GM23338 (cell line): ENCODE results near the gene DOCK4. TPM values are rescaled to one million over a fixed set of nuclear protein-coding genes. Genes with fewer than 3 reads are reported as not detected.

Source experiments
- ATAC-seq: fragments of 200-7000 bp; cut with Tn5 transposase; 3 replicates; pipeline ENCODE4 v1.9.1; 2020
- DNase-seq: peaks from one replicate; pipeline ENCODE4 v3.0.0-alpha.2; 2015; ENCODE audit warnings: low spot score
- H2AFZ ChIP-seq: fragments of 200-600 bp; sonication (generic); 2 replicates; pipeline ENCODE4 v1.8.0; 2016; ENCODE audit warnings: antibody characterized with exemption, mild to moderate bottlenecking, moderate library complexity
- H3F3A ChIP-seq: fragments of 200-600 bp; sonication (generic); replicated peaks from 2 replicates; pipeline ENCODE4 v1.8.0; 2017; ENCODE audit warnings: antibody characterized with exemption, mixed run types, low read depth
- H3K27ac ChIP-seq: fragments of 200-600 bp; sonication (generic); 2 replicates; pipeline ENCODE4 v1.6.1; 2016; ENCODE audit warnings: low read depth
- H3K27me3 ChIP-seq: fragments of 200-600 bp; sonication (generic); 2 replicates; pipeline ENCODE4 v1.8.0; 2016; ENCODE audit warnings: mild to moderate bottlenecking, mixed run types, moderate library complexity; ENCODE audit not compliant: insufficient read depth
- H3K36me3 ChIP-seq: fragments of 200-600 bp; sonication (generic); 2 replicates; pipeline ENCODE4 v1.8.0; 2016; ENCODE audit warnings: mild to moderate bottlenecking; ENCODE audit not compliant: insufficient read depth
- H3K4me1 ChIP-seq: fragments of 200-600 bp; sonication (generic); 2 replicates; pipeline ENCODE4 v1.8.0; 2016; ENCODE audit warnings: mild to moderate bottlenecking, moderate library complexity; ENCODE audit not compliant: insufficient read depth
- H3K4me2 ChIP-seq: fragments of 200-600 bp; sonication (generic); 2 replicates; pipeline ENCODE4 v1.7.1; 2017; ENCODE audit warnings: mixed run types
- H3K4me3 ChIP-seq: fragments of 200-600 bp; sonication (generic); 2 replicates; pipeline ENCODE4 v1.6.1; 2016; ENCODE audit warnings: mixed run types
- H3K79me2 ChIP-seq: fragments of 200-600 bp; sonication (generic); replicated peaks from 2 replicates; pipeline ENCODE4 v1.8.0; 2017; ENCODE audit warnings: mild to moderate bottlenecking; ENCODE audit not compliant: insufficient read depth
- H3K9me2 ChIP-seq: fragments of 200-600 bp; sonication (generic); 2 replicates; pipeline ENCODE4 v1.8.0; 2017; ENCODE audit not compliant: insufficient read depth
- H4K20me1 ChIP-seq: fragments of 200-600 bp; sonication (generic); replicated peaks from 2 replicates; pipeline ENCODE4 v1.8.0; 2017; ENCODE audit warnings: mild to moderate bottlenecking; ENCODE audit not compliant: insufficient read depth
- H3K27ac Mint-ChIP-seq: 2 replicates; pipeline ENCODE4 v1.8.0; 2020; ENCODE audit warnings: inconsistent platforms, mild to moderate bottlenecking, moderate library complexity, mixed read lengths
- H3K27me3 Mint-ChIP-seq: 3 replicates; pipeline ENCODE4 v1.8.0; 2022; ENCODE audit warnings: low read depth, mild to moderate bottlenecking, moderate library complexity, mixed read lengths, inconsistent platforms; ENCODE audit not compliant: insufficient read depth, poor library complexity
- H3K36me3 Mint-ChIP-seq: 3 replicates; pipeline ENCODE4 v1.8.0; 2021; ENCODE audit warnings: low read depth, mild to moderate bottlenecking, inconsistent platforms, moderate library complexity, mixed read lengths
- H3K4me1 Mint-ChIP-seq: 3 replicates; pipeline ENCODE4 v1.8.0; 2020; ENCODE audit warnings: mild to moderate bottlenecking, inconsistent platforms, mixed read lengths
- H3K4me3 Mint-ChIP-seq: 3 replicates; pipeline ENCODE4 v1.8.0; 2021; ENCODE audit warnings: moderate library complexity, mild to moderate bottlenecking, inconsistent platforms, mixed read lengths
- H3K9me3 Mint-ChIP-seq: 3 replicates; pipeline ENCODE4 v1.8.0; 2020; ENCODE audit warnings: moderate library complexity, mild to moderate bottlenecking, inconsistent platforms, mixed read lengths
- CREB1 ChIP-seq: fragments of 250-450 bp; sonication (Bioruptor Pico); IDR thresholded peaks from 2 replicates; pipeline ENCODE4 v1.5.0; 2020; ENCODE audit warnings: low read depth, mild to moderate bottlenecking, moderate library complexity
- CTCF ChIP-seq, 2 experiments: fragments of 200-600 bp in 1 of 2; sonication (generic) in 1 of 2; conservative IDR thresholded peaks; 2 replicates each; pipeline versions ENCODE4 v1.5.1 to v1.6.1; 2016 to 2017; ENCODE audit warnings: antibody characterized with exemption in 2 of 2, low read depth in 2 of 2, mild to moderate bottlenecking in 2 of 2, moderate library complexity in 1 of 2
- EZH2 ChIP-seq: fragments of 200-600 bp; sonication (generic); IDR thresholded peaks from one replicate; pipeline ENCODE4 v1.8.0; 2017; ENCODE audit warnings: antibody characterized with exemption, mild to moderate bottlenecking, low read depth; ENCODE audit not compliant: unreplicated experiment
- EZH2phosphoT487 ChIP-seq: fragments of 200-600 bp; sonication (generic); IDR thresholded peaks from one replicate; pipeline ENCODE4 v1.8.1; 2018; ENCODE audit warnings: antibody characterized with exemption; ENCODE audit not compliant: unreplicated experiment
- JUNB ChIP-seq: IDR thresholded peaks from one replicate; pipeline ENCODE4 v1.6.1; 2016; ENCODE audit warnings: antibody characterized with exemption; ENCODE audit not compliant: unreplicated experiment
- NANOG ChIP-seq: IDR thresholded peaks from 2 replicates; pipeline ENCODE4 v1.6.1; 2016; ENCODE audit warnings: antibody characterized with exemption, borderline replicate concordance
- POLR2AphosphoS5 ChIP-seq: IDR thresholded peaks from 2 replicates; pipeline ENCODE4 v1.6.1; 2016; ENCODE audit warnings: antibody characterized with exemption, low read depth
- REST ChIP-seq: IDR thresholded peaks from one replicate; pipeline ENCODE4 v1.6.1; 2018; ENCODE audit warnings: antibody characterized with exemption; ENCODE audit not compliant: unreplicated experiment
- STAT1 ChIP-seq: IDR thresholded peaks from one replicate; pipeline ENCODE4 v1.6.1; 2016; ENCODE audit warnings: antibody characterized with exemption; ENCODE audit not compliant: unreplicated experiment
- polyA plus RNA-seq: library from polyadenylated mRNA; unstranded; fragments of >200 nt; fragmentation: Nextera tagmentation; extraction: Ambion mirVana; gene quantifications from 2 replicates; pipeline ENCODE4 v1.2.1, GENCODE V29; 2016
- total RNA-seq: library from RNA; depleted of rRNA; stranded (reverse); fragments of >200 nt; shearing (Covaris generic); gene quantifications from 2 replicates; pipeline ENCODE4 v1.2.3, GENCODE V29; 2014
- TF ChIP-seq, protein P1 (sequence below): fragments of 250-450 bp; sonication (Bioruptor Pico); IDR thresholded peaks from 2 replicates; pipeline ENCODE4 v1.5.0; 2020; ENCODE audit warnings: mild to moderate bottlenecking, moderate library complexity

The DOCK4 gene
- total and polyA plus RNA-seq, 2 experiments from 2014 or later, result 6.3 to 33.8 TPM

GRCh38 chr7:111840528-111840927 lies 365.7 kb downstream of the DOCK4 start:
- Histone ChIP-seq H2AFZ (no peak overlapping the region), H3K36me3 (peaks cover 6% of the 10 kb centered on the region; the same call in 1 of the 2 replicates), H3K27me3 (no peaks in the 10 kb centered on the region), H3K79me2 (no peaks in the 10 kb centered on the region), H3K4me2 (no peak overlapping the region), H3K27ac (no peak overlapping the region), H3K9me2 (no peaks in the 10 kb centered on the region), H3K4me3 (no peak overlapping the region), H4K20me1 (no peaks in the 10 kb centered on the region), H3F3A (no peaks in the 10 kb centered on the region), H3K4me1 (no peaks in the 10 kb centered on the region)
- Mint-ChIP-seq H3K4me3 (no peak overlapping the region), H3K27me3 (no peaks in the 10 kb centered on the region), H3K36me3 (peaks cover 28% of the 10 kb centered on the region), H3K9me3 (peaks cover 10% of the 10 kb centered on the region; the same call in 2 of the 3 replicates), H3K27ac (no peak overlapping the region), H3K4me1 (no peaks in the 10 kb centered on the region; the same call in 2 of the 3 replicates)
- TF ChIP-seq CREB1 (CRISPR knock-in tag) (no peak), JUNB (no peak), EZH2 (no peak), EZH2phosphoT487 (no peak), NANOG (no peak)
- ATAC-seq (no peak), DNase-seq (no peak)

- Histone ChIP-seq H4K20me1 (no peaks in the 10 kb centered on the region), H3K4me3 (no peak overlapping the region), H3K9me2 (no peaks in the 10 kb centered on the region), H3K79me2 (no peaks in the 10 kb centered on the region), H3K27ac (no peak overlapping the region), H2AFZ (no peak overlapping the region), H3K27me3 (no peaks in the 10 kb centered on the region), H3K4me1 (no peaks in the 10 kb centered on the region), H3F3A (no peaks in the 10 kb centered on the region), H3K4me2 (no peak overlapping the region), H3K36me3 (no peaks in the 10 kb centered on the region)
- Mint-ChIP-seq H3K27me3 (no peaks in the 10 kb centered on the region), H3K36me3 (peaks cover 22% of the 10 kb centered on the region), H3K27ac (no peak overlapping the region), H3K4me3 (no peak overlapping the region), H3K9me3 (peaks cover 10% of the 10 kb centered on the region; the same call in 2 of the 3 replicates), H3K4me1 (peaks cover 3% of the 10 kb centered on the region)
- DNase-seq, result no peak
- no peak for ATAC-seq
- TF ChIP-seq JUNB (no peak), CTCF (conservative IDR thresholded peaks at IDR 0.05; ENCODE audit: low read depth in 2 of 2) (no peak), REST (no peak), NANOG (no peak), POLR2AphosphoS5 (no peak), EZH2phosphoT487 (no peak), EZH2 (no peak), STAT1 (no peak)
- TF ChIP-seq, protein P1, sequence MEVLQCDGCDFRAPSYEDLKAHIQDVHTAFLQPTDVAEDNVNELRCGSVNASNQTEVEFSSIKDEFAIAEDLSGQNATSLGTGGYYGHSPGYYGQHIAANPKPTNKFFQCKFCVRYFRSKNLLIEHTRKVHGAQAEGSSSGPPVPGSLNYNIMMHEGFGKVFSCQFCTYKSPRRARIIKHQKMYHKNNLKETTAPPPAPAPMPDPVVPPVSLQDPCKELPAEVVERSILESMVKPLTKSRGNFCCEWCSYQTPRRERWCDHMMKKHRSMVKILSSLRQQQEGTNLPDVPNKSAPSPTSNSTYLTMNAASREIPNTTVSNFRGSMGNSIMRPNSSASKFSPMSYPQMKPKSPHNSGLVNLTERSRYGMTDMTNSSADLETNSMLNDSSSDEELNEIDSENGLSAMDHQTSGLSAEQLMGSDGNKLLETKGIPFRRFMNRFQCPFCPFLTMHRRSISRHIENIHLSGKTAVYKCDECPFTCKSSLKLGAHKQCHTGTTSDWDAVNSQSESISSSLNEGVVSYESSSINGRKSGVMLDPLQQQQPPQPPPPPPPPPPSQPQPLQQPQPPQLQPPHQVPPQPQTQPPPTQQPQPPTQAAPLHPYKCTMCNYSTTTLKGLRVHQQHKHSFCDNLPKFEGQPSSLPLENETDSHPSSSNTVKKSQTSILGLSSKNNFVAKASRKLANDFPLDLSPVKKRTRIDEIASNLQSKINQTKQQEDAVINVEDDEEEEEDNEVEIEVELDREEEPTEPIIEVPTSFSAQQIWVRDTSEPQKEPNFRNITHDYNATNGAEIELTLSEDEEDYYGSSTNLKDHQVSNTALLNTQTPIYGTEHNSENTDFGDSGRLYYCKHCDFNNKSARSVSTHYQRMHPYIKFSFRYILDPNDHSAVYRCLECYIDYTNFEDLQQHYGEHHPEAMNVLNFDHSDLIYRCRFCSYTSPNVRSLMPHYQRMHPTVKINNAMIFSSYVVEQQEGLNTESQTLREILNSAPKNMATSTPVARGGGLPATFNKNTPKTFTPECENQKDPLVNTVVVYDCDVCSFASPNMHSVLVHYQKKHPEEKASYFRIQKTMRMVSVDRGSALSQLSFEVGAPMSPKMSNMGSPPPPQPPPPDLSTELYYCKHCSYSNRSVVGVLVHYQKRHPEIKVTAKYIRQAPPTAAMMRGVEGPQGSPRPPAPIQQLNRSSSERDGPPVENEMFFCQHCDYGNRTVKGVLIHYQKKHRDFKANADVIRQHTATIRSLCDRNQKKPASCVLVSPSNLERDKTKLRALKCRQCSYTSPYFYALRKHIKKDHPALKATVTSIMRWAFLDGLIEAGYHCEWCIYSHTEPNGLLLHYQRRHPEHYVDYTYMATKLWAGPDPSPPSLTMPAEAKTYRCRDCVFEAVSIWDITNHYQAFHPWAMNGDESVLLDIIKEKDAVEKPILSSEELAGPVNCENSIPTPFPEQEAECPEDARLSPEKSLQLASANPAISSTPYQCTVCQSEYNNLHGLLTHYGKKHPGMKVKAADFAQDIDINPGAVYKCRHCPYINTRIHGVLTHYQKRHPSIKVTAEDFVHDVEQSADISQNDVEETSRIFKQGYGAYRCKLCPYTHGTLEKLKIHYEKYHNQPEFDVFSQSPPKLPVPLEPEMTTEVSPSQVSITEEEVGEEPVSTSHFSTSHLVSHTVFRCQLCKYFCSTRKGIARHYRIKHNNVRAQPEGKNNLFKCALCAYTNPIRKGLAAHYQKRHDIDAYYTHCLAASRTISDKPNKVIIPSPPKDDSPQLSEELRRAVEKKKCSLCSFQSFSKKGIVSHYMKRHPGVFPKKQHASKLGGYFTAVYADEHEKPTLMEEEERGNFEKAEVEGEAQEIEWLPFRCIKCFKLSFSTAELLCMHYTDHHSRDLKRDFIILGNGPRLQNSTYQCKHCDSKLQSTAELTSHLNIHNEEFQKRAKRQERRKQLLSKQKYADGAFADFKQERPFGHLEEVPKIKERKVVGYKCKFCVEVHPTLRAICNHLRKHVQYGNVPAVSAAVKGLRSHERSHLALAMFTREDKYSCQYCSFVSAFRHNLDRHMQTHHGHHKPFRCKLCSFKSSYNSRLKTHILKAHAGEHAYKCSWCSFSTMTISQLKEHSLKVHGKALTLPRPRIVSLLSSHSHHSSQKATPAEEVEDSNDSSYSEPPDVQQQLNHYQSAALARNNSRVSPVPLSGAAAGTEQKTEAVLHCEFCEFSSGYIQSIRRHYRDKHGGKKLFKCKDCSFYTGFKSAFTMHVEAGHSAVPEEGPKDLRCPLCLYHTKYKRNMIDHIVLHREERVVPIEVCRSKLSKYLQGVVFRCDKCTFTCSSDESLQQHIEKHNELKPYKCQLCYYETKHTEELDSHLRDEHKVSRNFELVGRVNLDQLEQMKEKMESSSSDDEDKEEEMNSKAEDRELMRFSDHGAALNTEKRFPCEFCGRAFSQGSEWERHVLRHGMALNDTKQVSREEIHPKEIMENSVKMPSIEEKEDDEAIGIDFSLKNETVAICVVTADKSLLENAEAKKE, result no peak
These were observed 366.9 kb downstream of the DOCK4 start for GRCh38 chr7:111839261-111839660.
